22Rv1 (cell line): Measurements from ENCODE around the gene RAB31.

Experiments
- CTCF ChIP-seq: fragments of 450-650 bp; IDR thresholded peaks from 2 replicates; pipeline ENCODE4 v1.5.1; 2017; ENCODE audit warnings: mild to moderate bottlenecking
- ZFX ChIP-seq: fragments of 450-650 bp; IDR thresholded peaks from 2 replicates; pipeline ENCODE4 v1.6.1; 2017; ENCODE audit warnings: antibody characterized with exemption, borderline replicate concordance

DNA sequence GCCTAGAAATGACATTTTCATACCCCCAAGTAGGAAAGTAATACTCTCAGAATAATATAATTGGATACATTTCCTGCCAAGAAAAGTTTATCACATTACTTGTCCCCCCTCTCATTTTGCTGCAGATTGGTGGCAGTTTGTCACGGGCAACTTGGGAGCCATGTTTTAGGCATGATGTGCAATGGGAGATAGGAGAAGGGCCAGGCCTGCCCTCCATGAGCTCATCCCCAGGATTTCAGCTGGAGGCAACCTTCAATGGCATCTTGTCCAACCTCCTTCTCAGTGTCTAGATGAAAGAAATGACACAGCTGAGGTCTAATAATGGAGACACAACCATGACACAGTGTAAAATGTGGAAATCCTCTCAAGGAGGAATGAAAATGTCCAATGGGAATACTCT, 11.4 kb upstream of the RAB31 start:
- TF ChIP-seq CTCF (no peak), ZFX (no peak)
